Measurements from ENCODE around the gene RAPGEF5.

The RAPGEF5 gene

GRCh38 chr7:22278660-22279059 is 78.3 kb downstream of the RAPGEF5 start:
- H3K9me3 ChIP-seq (ENCODE audit: low read length) = no peaks in the 10 kb centered on the region
- no peaks in the 10 kb centered on the region for H3K27me3 ChIP-seq (ENCODE audit: insufficient read depth, low read length)
- no peaks in the 10 kb centered on the region for H3K36me3 ChIP-seq (ENCODE audit: insufficient read depth, low read length)
- no peak overlapping the region for H3K4me3 ChIP-seq (ENCODE audit: low read length)
- peaks cover 2% of the 10 kb centered on the region for H3K4me1 ChIP-seq (ENCODE audit: insufficient read depth, low read length)
- H2AFZ ChIP-seq (ENCODE audit: low read depth, low read length) = no peak overlapping the region

GRCh38 chr7:22277375-22277774 is 79.6 kb downstream of the RAPGEF5 start:
- peaks cover 2% of the 10 kb centered on the region for H3K4me1 ChIP-seq (ENCODE audit: insufficient read depth, low read length)
- no peaks in the 10 kb centered on the region for H3K36me3 ChIP-seq (ENCODE audit: insufficient read depth, low read length)
- no peak overlapping the region for H3K4me3 ChIP-seq (ENCODE audit: low read length)
- no peaks in the 10 kb centered on the region for H3K27me3 ChIP-seq (ENCODE audit: insufficient read depth, low read length)
- no peak overlapping the region for H2AFZ ChIP-seq (ENCODE audit: low read depth, low read length)
- H3K9me3 ChIP-seq (ENCODE audit: low read length) = no peaks in the 10 kb centered on the region

- Histone ChIP-seq H3K4me3 (ENCODE audit: low read length) (no peak overlapping the region), H3K36me3 (ENCODE audit: insufficient read depth, low read length) (no peaks in the 10 kb centered on the region), H3K9me3 (ENCODE audit: low read length) (no peaks in the 10 kb centered on the region), H3K27me3 (ENCODE audit: insufficient read depth, low read length) (no peaks in the 10 kb centered on the region), H3K4me1 (ENCODE audit: insufficient read depth, low read length) (no peaks in the 10 kb centered on the region), H2AFZ (ENCODE audit: low read depth, low read length) (no peak overlapping the region)
Observed at GRCh38 chr7:22275661-22276060, 81.3 kb downstream of the RAPGEF5 start.

GRCh38 chr7:22271311-22271710 is 85.6 kb downstream of the RAPGEF5 start:
- Histone ChIP-seq H2AFZ (ENCODE audit: low read depth, low read length) (no peak overlapping the region), H3K9me3 (ENCODE audit: low read length) (no peaks in the 10 kb centered on the region), H3K4me1 (ENCODE audit: insufficient read depth, low read length) (peaks cover 7% of the 10 kb centered on the region), H3K4me3 (ENCODE audit: low read length) (no peak overlapping the region), H3K27me3 (ENCODE audit: insufficient read depth, low read length) (no peaks in the 10 kb centered on the region), H3K36me3 (ENCODE audit: insufficient read depth, low read length) (no peaks in the 10 kb centered on the region)

DNA sequence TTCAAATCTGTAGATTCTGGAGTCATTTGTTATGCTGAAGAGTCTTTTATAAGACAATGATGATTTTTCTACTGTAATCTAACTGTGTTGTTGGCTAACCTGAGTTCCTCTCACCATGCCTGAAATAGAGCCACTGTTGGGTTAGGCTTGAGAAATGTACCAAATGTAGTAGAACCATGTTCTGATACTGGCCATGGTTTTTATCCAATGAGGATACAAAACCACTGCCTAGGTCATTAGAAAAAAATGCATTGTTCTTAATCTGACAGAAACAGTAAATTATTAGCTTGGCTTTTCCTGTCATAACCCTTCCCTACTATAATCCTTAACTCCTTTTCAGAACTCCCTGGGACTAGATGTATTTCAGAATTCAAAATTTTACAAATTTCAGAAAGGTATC is 86.6 kb downstream of the RAPGEF5 start:
- Histone ChIP-seq H2AFZ (ENCODE audit: low read depth, low read length) (no peak overlapping the region), H3K36me3 (ENCODE audit: insufficient read depth, low read length) (no peaks in the 10 kb centered on the region), H3K4me1 (ENCODE audit: insufficient read depth, low read length) (peaks cover 7% of the 10 kb centered on the region), H3K4me3 (ENCODE audit: low read length) (no peak overlapping the region), H3K9me3 (ENCODE audit: low read length) (no peaks in the 10 kb centered on the region), H3K27me3 (ENCODE audit: insufficient read depth, low read length) (no peaks in the 10 kb centered on the region)

- Histone ChIP-seq H3K9me3 (ENCODE audit: low read length) (no peaks in the 10 kb centered on the region), H3K27me3 (ENCODE audit: insufficient read depth, low read length) (no peaks in the 10 kb centered on the region), H3K4me1 (ENCODE audit: insufficient read depth, low read length) (peaks cover 7% of the 10 kb centered on the region), H2AFZ (ENCODE audit: low read depth, low read length) (no peak overlapping the region), H3K4me3 (ENCODE audit: low read length) (no peak overlapping the region), H3K36me3 (ENCODE audit: insufficient read depth, low read length) (no peaks in the 10 kb centered on the region)
Observed at GRCh38 chr7:22269963-22270362, 87.0 kb downstream of the RAPGEF5 start.

- Histone ChIP-seq H3K9me3 (ENCODE audit: low read length) (no peaks in the 10 kb centered on the region), H3K27me3 (ENCODE audit: insufficient read depth, low read length) (no peaks in the 10 kb centered on the region), H3K36me3 (ENCODE audit: insufficient read depth, low read length) (no peaks in the 10 kb centered on the region), H2AFZ (ENCODE audit: low read depth, low read length) (no peak overlapping the region), H3K4me3 (ENCODE audit: low read length) (no peak overlapping the region), H3K4me1 (ENCODE audit: insufficient read depth, low read length) (peaks cover 7% of the 10 kb centered on the region)
Observed at GRCh38 chr7:22268884-22269421, 88.0 kb downstream of the RAPGEF5 start.

DNA sequence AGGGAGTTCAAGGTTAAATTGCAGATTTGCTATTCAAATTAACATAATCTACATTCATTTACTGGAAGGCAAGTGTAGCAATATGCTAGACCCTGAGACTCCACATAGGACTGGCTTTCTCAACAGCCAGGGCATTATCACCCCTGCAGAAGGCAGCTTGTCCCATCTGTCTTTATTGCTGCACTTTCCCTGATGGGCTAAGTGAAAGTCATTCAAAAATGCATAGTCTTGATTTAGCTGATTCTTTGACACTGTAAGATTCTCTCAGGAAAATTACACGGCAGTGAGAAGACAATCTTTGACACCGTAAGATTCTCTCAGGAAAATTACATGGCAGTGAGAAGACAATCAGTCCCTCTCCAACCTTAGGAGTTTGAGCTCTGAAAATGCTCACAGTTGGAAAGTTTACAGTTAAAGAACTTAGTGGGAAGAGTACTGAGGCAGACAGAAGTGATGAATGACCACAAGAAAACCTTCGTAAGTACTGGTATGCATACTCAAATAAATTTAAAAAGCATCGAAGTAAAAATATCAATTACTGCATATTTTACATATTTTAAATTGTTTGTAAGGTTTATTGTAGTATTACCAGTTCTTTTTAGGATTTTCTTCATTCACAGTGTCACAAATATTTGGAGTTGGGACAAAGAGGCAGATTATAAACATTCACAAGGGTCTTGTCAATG is 88.9 kb downstream of the RAPGEF5 start:
- H3K4me1 ChIP-seq (ENCODE audit: insufficient read depth, low read length) = peaks cover 7% of the 10 kb centered on the region
- no peaks in the 10 kb centered on the region for H3K36me3 ChIP-seq (ENCODE audit: insufficient read depth, low read length)
- no peaks in the 10 kb centered on the region for H3K27me3 ChIP-seq (ENCODE audit: insufficient read depth, low read length)
- H3K9me3 ChIP-seq (ENCODE audit: low read length) = no peaks in the 10 kb centered on the region
- H3K4me3 ChIP-seq (ENCODE audit: low read length) = no peak overlapping the region
- no peak overlapping the region for H2AFZ ChIP-seq (ENCODE audit: low read depth, low read length)

DNA sequence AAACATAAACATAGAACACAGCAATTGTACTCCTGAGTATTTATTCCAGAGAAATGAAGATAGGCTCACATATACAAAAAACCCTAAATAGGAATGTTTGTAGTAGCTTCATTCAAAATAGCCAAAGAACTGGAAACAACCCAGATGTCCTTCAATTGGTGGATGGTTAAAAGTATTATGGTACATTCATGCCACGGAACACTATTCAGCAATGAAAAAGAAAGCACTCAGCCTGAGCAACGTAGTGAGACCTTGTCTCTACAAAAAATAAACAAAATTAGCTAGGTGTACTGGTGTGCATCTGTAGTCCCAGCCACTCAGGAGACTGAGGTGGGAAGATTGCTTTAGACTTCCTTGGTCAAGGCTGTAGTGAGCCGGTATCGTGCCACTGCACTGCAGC is 94.4 kb downstream of the RAPGEF5 start:
- H3K4me1 ChIP-seq (ENCODE audit: insufficient read depth, low read length) = no peaks in the 10 kb centered on the region
- no peak overlapping the region for H2AFZ ChIP-seq (ENCODE audit: low read depth, low read length)

DNA sequence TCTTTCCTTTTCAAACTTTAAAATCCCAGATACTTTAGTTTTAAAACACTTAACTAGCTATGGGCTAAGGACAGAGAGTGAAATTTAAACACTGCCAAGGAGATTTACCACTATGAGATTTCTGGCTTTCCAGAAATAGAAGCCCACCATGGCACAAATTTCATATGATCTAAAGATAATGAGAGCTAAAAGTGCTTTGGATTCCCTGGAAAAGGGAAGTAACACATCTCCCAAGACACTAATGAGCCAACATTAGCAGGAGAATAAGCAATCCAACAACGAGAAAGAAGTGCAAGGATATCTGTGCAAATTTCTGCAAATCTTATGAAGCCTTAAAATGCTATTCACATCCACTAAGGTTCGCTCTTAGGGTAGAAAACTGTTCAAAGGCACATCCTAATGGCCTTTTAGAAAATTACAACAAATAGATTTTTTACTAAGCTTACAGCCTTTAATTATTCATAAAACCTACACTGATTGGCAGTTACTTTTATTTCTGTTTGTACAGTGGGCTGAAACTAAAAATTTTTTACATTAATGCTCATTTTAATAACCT is 100.3 kb downstream of the RAPGEF5 start:
- H3K9me3 ChIP-seq (ENCODE audit: low read length) = no peaks in the 10 kb centered on the region
- peaks cover 19% of the 10 kb centered on the region for H3K4me1 ChIP-seq (ENCODE audit: insufficient read depth, low read length)
- H2AFZ ChIP-seq (ENCODE audit: low read depth, low read length) = no peak overlapping the region
- no peaks in the 10 kb centered on the region for H3K36me3 ChIP-seq (ENCODE audit: insufficient read depth, low read length)
- H3K4me3 ChIP-seq (ENCODE audit: low read length) = no peak overlapping the region
- H3K27me3 ChIP-seq (ENCODE audit: insufficient read depth, low read length) = no peaks in the 10 kb centered on the region

More for the DNA sequence above, 94.4 kb downstream of the RAPGEF5 start:
- Histone ChIP-seq H3K36me3 (ENCODE audit: insufficient read depth, low read length) (no peaks in the 10 kb centered on the region), H3K27me3 (ENCODE audit: insufficient read depth, low read length) (no peaks in the 10 kb centered on the region), H3K4me3 (ENCODE audit: low read length) (no peak overlapping the region), H3K9me3 (ENCODE audit: low read length) (no peaks in the 10 kb centered on the region)

DNA sequence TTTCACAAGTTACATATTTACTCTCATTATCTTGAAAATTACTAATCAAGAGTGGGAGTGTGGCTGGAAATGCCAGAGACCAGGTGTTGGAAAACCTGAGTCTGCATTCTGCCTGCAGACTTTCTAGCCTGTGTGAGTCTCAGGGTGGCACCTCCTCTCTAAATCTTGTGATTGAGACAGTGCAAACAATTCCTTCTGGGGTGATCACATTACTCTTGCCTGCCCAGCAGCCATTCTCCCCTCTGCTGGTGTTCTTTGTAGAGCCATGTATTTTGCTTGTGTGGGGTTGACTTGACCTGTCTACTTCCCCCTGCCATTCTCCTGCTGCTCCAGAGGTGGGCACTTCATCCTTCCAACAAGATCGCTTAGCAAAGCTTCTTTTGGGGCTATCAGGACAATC is 101.1 kb downstream of the RAPGEF5 start:
- H3K27me3 ChIP-seq (ENCODE audit: insufficient read depth, low read length) = no peaks in the 10 kb centered on the region
- H3K36me3 ChIP-seq (ENCODE audit: insufficient read depth, low read length) = no peaks in the 10 kb centered on the region
- H3K4me1 ChIP-seq (ENCODE audit: insufficient read depth, low read length) = peaks cover 23% of the 10 kb centered on the region
- no peak overlapping the region for H2AFZ ChIP-seq (ENCODE audit: low read depth, low read length)
- H3K4me3 ChIP-seq (ENCODE audit: low read length) = no peak overlapping the region
- H3K9me3 ChIP-seq (ENCODE audit: low read length) = no peaks in the 10 kb centered on the region

DNA sequence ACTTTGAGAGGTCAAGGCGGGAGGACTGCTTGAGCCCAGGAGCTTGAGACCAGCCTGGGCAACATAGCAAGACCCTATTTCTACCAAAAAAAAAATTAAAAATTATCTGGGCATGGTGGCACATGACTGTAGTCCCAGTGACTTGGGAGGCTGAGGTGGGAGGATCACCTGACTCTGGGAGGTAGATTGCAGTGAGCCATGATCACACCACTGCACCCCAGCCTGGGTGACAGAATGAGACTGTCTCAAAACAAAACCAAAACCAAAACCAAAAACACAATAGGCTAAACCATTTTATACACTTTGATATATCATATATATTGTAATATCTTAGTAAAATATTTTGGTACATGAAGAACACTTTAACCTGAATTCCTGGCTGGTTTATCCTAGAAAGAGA is 101.6 kb downstream of the RAPGEF5 start:
- Histone ChIP-seq H3K4me3 (ENCODE audit: low read length) (no peak overlapping the region), H3K27me3 (ENCODE audit: insufficient read depth, low read length) (no peaks in the 10 kb centered on the region), H3K9me3 (ENCODE audit: low read length) (no peaks in the 10 kb centered on the region), H2AFZ (ENCODE audit: low read depth, low read length) (no peak overlapping the region), H3K4me1 (ENCODE audit: insufficient read depth, low read length) (peaks cover 23% of the 10 kb centered on the region), H3K36me3 (ENCODE audit: insufficient read depth, low read length) (no peaks in the 10 kb centered on the region)

DNA sequence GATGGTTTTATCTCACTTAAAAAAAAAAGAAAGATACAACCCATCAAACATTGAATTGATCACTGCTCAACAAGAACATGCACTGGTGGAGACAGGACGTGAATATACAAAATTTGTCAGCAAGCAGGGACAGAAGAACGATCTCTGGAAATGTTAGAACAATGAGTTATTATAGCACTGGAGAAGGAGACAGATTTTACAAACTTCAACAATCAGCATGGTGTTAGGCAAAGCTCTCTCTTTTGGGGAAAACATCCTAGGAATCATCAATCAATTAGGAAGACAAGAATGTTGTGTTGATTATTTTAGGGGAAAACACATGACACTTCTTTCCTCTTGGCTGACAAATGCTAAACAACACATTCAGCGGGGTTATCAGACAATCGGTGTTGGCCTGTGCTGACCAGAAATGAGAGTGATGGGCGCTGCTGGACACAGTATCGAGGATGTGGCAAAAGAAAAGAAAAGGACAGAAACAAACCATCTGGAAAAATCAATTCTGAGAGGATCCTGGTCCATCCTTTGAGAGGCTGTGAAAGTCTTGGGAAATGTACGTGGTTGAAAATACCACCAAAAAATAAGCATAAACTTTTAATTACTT is 103.9 kb downstream of the RAPGEF5 start:
- Histone ChIP-seq H3K4me3 (ENCODE audit: low read length) (no peak overlapping the region), H3K27me3 (ENCODE audit: insufficient read depth, low read length) (no peaks in the 10 kb centered on the region), H3K4me1 (ENCODE audit: insufficient read depth, low read length) (peaks cover 23% of the 10 kb centered on the region), H3K9me3 (ENCODE audit: low read length) (no peaks in the 10 kb centered on the region), H2AFZ (ENCODE audit: low read depth, low read length) (peak overlapping the region; percentile 74), H3K36me3 (ENCODE audit: insufficient read depth, low read length) (no peaks in the 10 kb centered on the region)
